OCI-LY3 (cell line): ENCODE data around the gene SSBP2.

Experiments used
- CTCF ChIP-seq: fragments of 200-600, 300-600 bp; sonication (generic); IDR thresholded peaks from 2 replicates; pipeline ENCODE4 v1.5.1; 2014; ENCODE audit warnings: antibody characterized with exemption, low read length, low read depth
- EZH2phosphoT487 ChIP-seq: fragments of 200-600 bp; shearing (Covaris generic); IDR thresholded peaks from 2 replicates; pipeline ENCODE4 v1.6.1; 2018; ENCODE audit warnings: antibody characterized with exemption, mixed run types, low read depth

GRCh38 chr5:81778642-81779041 lies 27.7 kb upstream of the SSBP2 start:
- TF ChIP-seq CTCF: no peak
- no peak for TF ChIP-seq EZH2phosphoT487
